Activated B cell treated with CpG ODN at 0.5 μM for 24 hours (primary cell): Measurements from ENCODE around the gene KIAA0232. TPM values are rescaled to one million over a fixed set of nuclear protein-coding genes. Genes with fewer than 3 reads are reported as not detected.
A peak's percentile ranks its signal among the peaks of the same experiment; 100 is the strongest.

Experiments used
- ATAC-seq: fragments of 200-7000 bp; cut with Tn5 transposase; one replicate; pipeline ENCODE4 v1.10.0; 2021; ENCODE audit warnings: low read depth, mild to moderate bottlenecking, moderate library complexity
- CTCF ChIA-PET: fragments of 350-600 bp; sonication (Branson Sonifier 250); formaldehyde crosslinking; loops from one replicate; lab custom pipeline; 2021; ENCODE audit warnings: antibody characterized with exemption; lab: Charles Lee
- POLR2A ChIA-PET: fragments of 350-600 bp; sonication (Branson Sonifier 250); formaldehyde crosslinking; loops from one replicate; lab custom pipeline; 2021; ENCODE audit warnings: antibody characterized with exemption; lab: Charles Lee
- DNase-seq: peaks from one replicate; pipeline ENCODE4 v3.0.0; 2022
- H3K27ac Mint-ChIP-seq: one replicate; pipeline ENCODE4 v1.8.0; 2020; ENCODE audit warnings: mixed read lengths
- H3K27me3 Mint-ChIP-seq: one replicate; pipeline ENCODE4 v1.8.0; 2021; ENCODE audit warnings: mixed read lengths
- H3K36me3 Mint-ChIP-seq: one replicate; pipeline ENCODE4 v1.8.0; 2021; ENCODE audit warnings: low read depth, mixed read lengths
- H3K4me1 Mint-ChIP-seq: one replicate; pipeline ENCODE4 v1.8.0; 2021; ENCODE audit warnings: mixed read lengths
- H3K4me3 Mint-ChIP-seq: one replicate; pipeline ENCODE4 v1.8.0; 2020; ENCODE audit warnings: mild to moderate bottlenecking, mixed read lengths
- H3K9me3 Mint-ChIP-seq: one replicate; pipeline ENCODE4 v1.8.0; 2020; ENCODE audit warnings: mixed read lengths
- CTCF ChIP-seq: fragments of 200-600 bp; IDR thresholded peaks from one replicate; pipeline ENCODE4 v1.8.0; 2022; ENCODE audit warnings: antibody characterized with exemption, mild to moderate bottlenecking
- intact Hi-C: fragments of 100-400 bp; cut with micrococcal nuclease; formaldehyde crosslinking; loops from one replicate; pipeline ENCODE4 v1.15.1; 2024
- total RNA-seq: library from RNA; stranded (reverse); gene quantifications from 2 replicates; pipeline ENCODE4 v1.2.3, GENCODE V29; 2022

The KIAA0232 gene
- total RNA-seq, 1 donor from 2014 or later = 15.5 TPM

DNA sequence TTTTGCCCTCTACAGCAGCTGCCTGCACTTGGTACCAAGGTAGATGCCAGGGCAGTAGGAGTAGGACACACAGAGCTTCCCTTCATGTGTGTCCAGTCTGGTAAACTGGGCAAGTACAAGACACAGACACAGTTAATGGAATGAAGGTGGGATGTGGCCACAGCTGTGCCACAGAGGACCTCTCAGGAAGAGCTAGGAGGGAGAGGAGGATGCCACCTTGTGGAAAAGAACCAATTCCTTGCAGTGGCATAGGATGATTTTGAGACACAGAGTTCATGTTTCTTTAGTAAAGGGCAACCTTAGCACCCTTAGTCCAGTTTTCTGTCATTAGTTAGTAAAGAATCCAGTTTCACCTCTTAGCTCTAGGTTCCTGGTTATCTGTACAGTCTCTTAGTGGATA is 90.8 kb downstream of the KIAA0232 start:
- no peak for ATAC-seq
- Mint-ChIP-seq H3K27me3 (no peaks in the 10 kb centered on the region), H3K4me1 (peaks cover 12% of the 10 kb centered on the region), H3K4me3 (no peak overlapping the region), H3K36me3 (peaks cover 48% of the 10 kb centered on the region), H3K27ac (no peak overlapping the region), H3K9me3 (no peaks in the 10 kb centered on the region)
- CTCF ChIA-PET = interaction anchor here (0.6 to 3.8 kb wide), 25 partner anchors 9 to 541 kb away, joined by 3 to 117 read pairs (median 4); partner anchors contain the start of genes BLOC1S4 and KIAA0232
- TF ChIP-seq CTCF = no peak
- POLR2A ChIA-PET = interaction anchor here (1.0 to 1.6 kb wide), 4 partner anchors 36 to 194 kb away, joined by 3 to 6 read pairs (median 4); partner anchors contain the start of genes GRPEL1 and TBC1D14
- DNase-seq = no peak
- intact Hi-C loops = loop anchor here (10.0 kb wide), 1 partner anchor 298 kb away; the partner anchor contains the start of gene MAN2B2

DNA sequence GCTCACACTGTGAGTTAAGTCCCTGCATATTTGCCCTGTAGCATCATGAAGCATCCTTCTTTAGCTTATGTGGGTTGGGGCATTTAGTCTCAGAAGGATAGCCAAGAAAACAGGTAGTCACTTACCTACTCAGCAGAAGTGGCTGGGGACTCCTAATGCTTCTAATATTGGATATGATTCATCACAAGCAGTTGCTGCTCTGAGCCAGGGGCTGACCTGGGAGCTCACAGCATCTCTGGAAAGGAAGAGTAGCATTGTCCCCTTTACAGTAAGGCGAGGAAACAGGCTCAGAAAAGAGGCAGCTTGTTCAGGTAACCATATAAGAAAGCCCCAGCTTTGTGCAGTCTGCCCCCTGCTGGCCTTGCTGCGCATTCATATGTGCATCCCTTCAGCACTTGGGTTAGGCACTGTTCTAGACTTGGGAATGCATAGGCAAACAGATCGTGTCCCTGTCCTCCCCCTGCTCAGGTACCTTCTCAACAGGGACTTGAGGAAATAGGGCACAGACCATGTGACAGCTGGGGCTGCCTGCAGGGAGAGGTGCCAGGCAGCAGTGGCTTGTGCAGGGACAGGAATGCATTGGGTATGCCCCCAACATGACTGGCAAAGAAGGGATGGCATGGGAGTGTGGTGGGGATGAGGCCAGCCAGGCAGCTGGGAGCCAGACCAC is 91.4 kb downstream of the KIAA0232 start:
- CTCF ChIA-PET = interaction anchor here (0.6 to 3.8 kb wide), 24 partner anchors 8 to 542 kb away, joined by 3 to 117 read pairs (median 4); partner anchors contain the start of genes BLOC1S4 and KIAA0232
- Mint-ChIP-seq H3K4me1 (peaks cover 12% of the 10 kb centered on the region), H3K9me3 (no peaks in the 10 kb centered on the region), H3K4me3 (no peak overlapping the region), H3K27me3 (no peaks in the 10 kb centered on the region), H3K36me3 (peaks cover 51% of the 10 kb centered on the region), H3K27ac (no peak overlapping the region)
- ATAC-seq (peak; percentile 74), DNase-seq (peak; percentile 50)
- intact Hi-C loops = loop anchor here (1.0 to 10.0 kb wide), 6 partner anchors 91 to 623 kb away; partner anchors contain the start of gene MAN2B2
- POLR2A ChIA-PET = interaction anchor here (0.5 to 1.6 kb wide), 5 partner anchors 35 to 234 kb away, joined by 3 to 6 read pairs (median 4); partner anchors contain the start of genes GRPEL1, MRFAP1 and TBC1D14
- no peak for TF ChIP-seq CTCF

DNA sequence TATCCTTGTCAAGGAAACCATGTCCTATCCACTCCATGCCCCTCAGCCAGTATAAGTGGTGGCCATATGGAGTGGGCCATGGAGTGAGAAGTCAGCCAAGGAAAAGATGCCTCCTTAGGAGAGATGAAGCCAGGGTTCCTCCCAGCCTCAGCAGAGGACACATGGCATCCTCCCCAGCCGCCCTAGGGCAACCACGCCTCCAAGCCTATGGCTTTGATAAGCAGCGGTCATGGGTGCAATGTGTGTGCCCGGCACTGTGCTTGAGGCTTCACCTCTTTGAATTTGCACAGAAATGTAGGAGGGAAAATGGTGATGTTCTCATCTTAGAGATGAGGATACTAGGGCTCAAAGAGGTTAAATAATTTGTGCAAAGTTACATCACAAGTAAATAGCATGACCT is 92.5 kb downstream of the KIAA0232 start:
- Mint-ChIP-seq H3K4me3 (no peak overlapping the region), H3K27ac (no peak overlapping the region), H3K4me1 (peaks cover 12% of the 10 kb centered on the region), H3K27me3 (no peaks in the 10 kb centered on the region), H3K9me3 (no peaks in the 10 kb centered on the region), H3K36me3 (peaks cover 58% of the 10 kb centered on the region)
- ChIA-PET CTCF (interaction anchor here (1.0 to 3.8 kb wide), 9 partner anchors 9 to 201 kb away, joined by 3 to 117 read pairs (median 9); partner anchors contain the start of gene BLOC1S4), POLR2A (interaction anchor here (1.1 kb wide), 1 partner anchor 235 kb away, joined by 3 read pairs; the partner anchor contains the start of gene MRFAP1)
- TF ChIP-seq CTCF = no peak
- DNase-seq (no peak), ATAC-seq (no peak)
- intact Hi-C loops = loop anchor here (1.0 to 10.0 kb wide), 6 partner anchors 92 to 624 kb away; partner anchors contain the start of gene MAN2B2

GRCh38 chr4:6875431-6875831 is 92.9 kb downstream of the KIAA0232 start:
- DNase-seq (no peak), ATAC-seq (peak; percentile 89)
- no peak for TF ChIP-seq CTCF
- Mint-ChIP-seq H3K36me3 (peaks cover 61% of the 10 kb centered on the region), H3K4me3 (no peak overlapping the region), H3K27me3 (no peaks in the 10 kb centered on the region), H3K9me3 (no peaks in the 10 kb centered on the region), H3K4me1 (peaks cover 12% of the 10 kb centered on the region), H3K27ac (peak overlapping the region; percentile 41)
- CTCF ChIA-PET = interaction anchor here (1.0 to 3.8 kb wide), 3 partner anchors 109 to 195 kb away, joined by 3 to 117 read pairs (median 3); partner anchors contain the start of gene BLOC1S4
- intact Hi-C loops = loop anchor here (2.0 to 10.0 kb wide), 2 partner anchors 301 to 625 kb away; partner anchors contain the start of gene MAN2B2
- POLR2A ChIA-PET = no interaction called here

GRCh38 chr4:6876440-6876839 is 93.9 kb downstream of the KIAA0232 start:
- ChIA-PET POLR2A (no interaction called here), CTCF (no interaction called here)
- no peak for TF ChIP-seq CTCF
- ATAC-seq = no peak
- H3K27ac Mint-ChIP-seq = no peak overlapping the region
- H3K9me3 Mint-ChIP-seq = no peaks in the 10 kb centered on the region
- peaks cover 12% of the 10 kb centered on the region for H3K4me1 Mint-ChIP-seq
- H3K4me3 Mint-ChIP-seq = no peak overlapping the region
- intact Hi-C loops = loop anchor here (10.0 kb wide), 1 partner anchor 302 kb away; the partner anchor contains the start of gene MAN2B2
- peaks cover 67% of the 10 kb centered on the region for H3K36me3 Mint-ChIP-seq
- no peaks in the 10 kb centered on the region for H3K27me3 Mint-ChIP-seq
- DNase-seq = no peak
